Daoy (cell line): Measurements from ENCODE around the gene ATG7. TPM values are rescaled to one million over a fixed set of nuclear protein-coding genes. Genes with fewer than 3 reads are reported as not detected.
A peak's percentile ranks its signal among the peaks of the same experiment; 100 is the strongest.
"Not testable (repeated sequence)": the region's sequence is repeated elsewhere in the genome, so short reads cannot be mapped to it uniquely, and the experiment has no call there.

Experiments used
- DNase-seq: peaks from one replicate; pipeline ENCODE4 v3.0.0-alpha.2; 2015; ENCODE audit warnings: low read depth
- total RNA-seq: library from RNA; depleted of rRNA; stranded (reverse); fragments of >200 nt; shearing (Covaris generic); gene quantifications from 2 replicates; pipeline ENCODE4 v1.2.3, GENCODE V29; 2014

The ATG7 gene
- total RNA-seq, 1 experiment from 2014 or later: 51.6 TPM

- peak; percentile 54 for DNase-seq
These were observed 113.7 kb downstream of the ATG7 start for GRCh38 chr3:11385891-11386290.

GRCh38 chr3:11386465-11387113 is 114.4 kb downstream of the ATG7 start:
- DNase-seq: no peak

GRCh38 chr3:11389386-11390268 is 117.4 kb downstream of the ATG7 start:
- DNase-seq: peak; percentile 6

- no peak for DNase-seq
These were observed 118.4 kb downstream of the ATG7 start for GRCh38 chr3:11390411-11391131.

- no peak for DNase-seq
These were observed 119.1 kb downstream of the ATG7 start for GRCh38 chr3:11391174-11391879.

GRCh38 chr3:11392014-11392859 is 120.0 kb downstream of the ATG7 start:
- peak; percentile 76 for DNase-seq

GRCh38 chr3:11392860-11393114 is 120.6 kb downstream of the ATG7 start:
- peak; percentile 10 for DNase-seq

GRCh38 chr3:11393401-11393800 is 121.2 kb downstream of the ATG7 start:
- DNase-seq: no peak

GRCh38 chr3:11394392-11394791 is 122.2 kb downstream of the ATG7 start:
- no peak for DNase-seq

GRCh38 chr3:11400213-11400612 is 128.0 kb downstream of the ATG7 start:
- no peak for DNase-seq

- DNase-seq: no peak
These were observed 129.2 kb downstream of the ATG7 start for GRCh38 chr3:11401434-11401833.

GRCh38 chr3:11405323-11405722 is 133.1 kb downstream of the ATG7 start:
- DNase-seq: no peak

- DNase-seq: no peak
These were observed 135.4 kb downstream of the ATG7 start for GRCh38 chr3:11407644-11408043.

- DNase-seq: not testable (repeated sequence)
These were observed 136.2 kb downstream of the ATG7 start for GRCh38 chr3:11408324-11408859.

- no peak for DNase-seq
These were observed 138.4 kb downstream of the ATG7 start for GRCh38 chr3:11410564-11410963.

- no peak for DNase-seq
These were observed 139.8 kb downstream of the ATG7 start for GRCh38 chr3:11411956-11412355.

- DNase-seq: no peak
These were observed 140.9 kb downstream of the ATG7 start for GRCh38 chr3:11413071-11413470.

- DNase-seq: no peak
These were observed 142.9 kb downstream of the ATG7 start for GRCh38 chr3:11415099-11415498.

- no peak for DNase-seq
These were observed 147.9 kb downstream of the ATG7 start for GRCh38 chr3:11420066-11420465.

GRCh38 chr3:11422291-11422690 is 150.1 kb downstream of the ATG7 start:
- DNase-seq: no peak

- no peak for DNase-seq
These were observed 151.7 kb downstream of the ATG7 start for GRCh38 chr3:11423868-11424267.
